HEK293 (cell line): ENCODE data around the gene NAT14.
A peak's percentile ranks its signal among the peaks of the same experiment; 100 is the strongest.

Experiments used
- FEZF1 ChIP-seq: fragments of 450-650 bp; formaldehyde crosslinking; IDR thresholded peaks from 2 replicates; pipeline ENCODE4 v1.5.1; 2016; ENCODE audit warnings: missing biosample characterization, missing genetic modification characterization
- GLI4 ChIP-seq: fragments of 450-650 bp; formaldehyde crosslinking; IDR thresholded peaks from 2 replicates; pipeline ENCODE4 v1.5.1; 2016; ENCODE audit warnings: missing biosample characterization, missing genetic modification characterization
- GLIS1 ChIP-seq: fragments of 450-650 bp; formaldehyde crosslinking; IDR thresholded peaks from 2 replicates; pipeline ENCODE4 v1.5.1; 2016; ENCODE audit warnings: missing biosample characterization, missing genetic modification characterization
- HIC1 ChIP-seq: fragments of 450-650 bp; formaldehyde crosslinking; IDR thresholded peaks from 2 replicates; pipeline ENCODE4 v1.5.1; 2016; ENCODE audit warnings: missing biosample characterization, missing genetic modification characterization
- IKZF3 ChIP-seq: fragments of 450-650 bp; IDR thresholded peaks from 2 replicates; pipeline ENCODE4 v1.5.0; 2018; ENCODE audit warnings: missing biosample characterization, mild to moderate bottlenecking, missing genetic modification characterization, moderate library complexity
- KLF1 ChIP-seq: fragments of 450-650 bp; formaldehyde crosslinking; IDR thresholded peaks from 2 replicates; pipeline ENCODE4 v1.5.1; 2016; ENCODE audit warnings: missing biosample characterization, missing genetic modification characterization
- KLF7 ChIP-seq: fragments of 450-650 bp; formaldehyde crosslinking; IDR thresholded peaks from 2 replicates; pipeline ENCODE4 v1.5.1; 2016; ENCODE audit warnings: missing biosample characterization, missing genetic modification characterization, borderline replicate concordance
- MZF1 ChIP-seq: fragments of 450-650 bp; formaldehyde crosslinking; IDR thresholded peaks from 2 replicates; pipeline ENCODE4 v1.5.1; 2017; ENCODE audit warnings: missing biosample characterization, missing genetic modification characterization, borderline replicate concordance
- PATZ1 ChIP-seq: fragments of 450-650 bp; formaldehyde crosslinking; IDR thresholded peaks from 2 replicates; pipeline ENCODE4 v1.5.1; 2016; ENCODE audit warnings: missing biosample characterization, missing genetic modification characterization
- SETDB1 ChIP-seq: IDR thresholded peaks from one replicate; pipeline ENCODE4 v1.6.1; 2017; ENCODE audit warnings: mild to moderate bottlenecking, low read length, moderate library complexity, mixed read lengths; ENCODE audit not compliant: insufficient read length
- ZBTB26 ChIP-seq: fragments of 450-650 bp; formaldehyde crosslinking; optimal IDR thresholded peaks from 2 replicates; pipeline ENCODE3; 2016; ENCODE audit warnings: missing biosample characterization, mild to moderate bottlenecking, missing genetic modification characterization
- ZNF112 ChIP-seq: fragments of 450-650 bp; formaldehyde crosslinking; IDR thresholded peaks from 2 replicates; pipeline ENCODE4 v1.5.0; 2017; ENCODE audit warnings: missing biosample characterization, missing genetic modification characterization
- ZNF114 ChIP-seq: fragments of 450-650 bp; formaldehyde crosslinking; IDR thresholded peaks from 2 replicates; pipeline ENCODE4 v1.5.0; 2017; ENCODE audit warnings: missing biosample characterization, missing genetic modification characterization
- ZNF132 ChIP-seq: fragments of 450-650 bp; formaldehyde crosslinking; IDR thresholded peaks from 2 replicates; pipeline ENCODE4 v1.5.1; 2017; ENCODE audit warnings: missing biosample characterization, missing genetic modification characterization, borderline replicate concordance
- ZNF157 ChIP-seq: fragments of 450-650 bp; formaldehyde crosslinking; IDR thresholded peaks from 2 replicates; pipeline ENCODE4 v1.5.1; 2016; ENCODE audit warnings: missing biosample characterization, missing genetic modification characterization
- ZNF239 ChIP-seq: fragments of 450-650 bp; formaldehyde crosslinking; IDR thresholded peaks from 2 replicates; pipeline ENCODE4 v1.5.1; 2016; ENCODE audit warnings: missing biosample characterization, missing genetic modification characterization
- ZNF280C ChIP-seq: fragments of 450-650 bp; formaldehyde crosslinking; IDR thresholded peaks from 2 replicates; pipeline ENCODE4 v1.5.1; 2016; ENCODE audit warnings: missing biosample characterization, missing genetic modification characterization
- ZNF292 ChIP-seq: fragments of 450-650 bp; formaldehyde crosslinking; IDR thresholded peaks from 2 replicates; pipeline ENCODE4 v1.5.1; 2016; ENCODE audit warnings: low read depth, missing biosample characterization, missing genetic modification characterization, borderline replicate concordance
- ZNF341 ChIP-seq: fragments of 450-650 bp; formaldehyde crosslinking; IDR thresholded peaks from 2 replicates; pipeline ENCODE4; 2016; ENCODE audit warnings: low read depth, missing biosample characterization, missing genetic modification characterization
- ZNF366 ChIP-seq: fragments of 450-650 bp; formaldehyde crosslinking; conservative IDR thresholded peaks from 2 replicates; pipeline ENCODE4 v1.5.1; 2016; ENCODE audit warnings: missing biosample characterization, missing genetic modification characterization
- ZNF426 ChIP-seq: fragments of 450-650 bp; formaldehyde crosslinking; IDR thresholded peaks from 2 replicates; pipeline ENCODE4 v1.5.1; 2017; ENCODE audit warnings: missing biosample characterization, missing genetic modification characterization, mild to moderate bottlenecking, inconsistent platforms, moderate library complexity
- ZNF514 ChIP-seq: fragments of 450-650 bp; formaldehyde crosslinking; IDR thresholded peaks from 2 replicates; pipeline ENCODE4 v1.5.1; 2016; ENCODE audit warnings: missing biosample characterization, missing genetic modification characterization
- ZNF521 ChIP-seq: fragments of 450-650 bp; formaldehyde crosslinking; IDR thresholded peaks from 2 replicates; pipeline ENCODE4 v1.5.1; 2017; ENCODE audit warnings: missing biosample characterization, mild to moderate bottlenecking, missing genetic modification characterization
- ZNF558 ChIP-seq: fragments of 450-650 bp; formaldehyde crosslinking; IDR thresholded peaks from 2 replicates; pipeline ENCODE4 v1.5.1; 2016; ENCODE audit warnings: missing biosample characterization, missing genetic modification characterization
- ZNF610 ChIP-seq: fragments of 450-650 bp; formaldehyde crosslinking; IDR thresholded peaks from 2 replicates; pipeline ENCODE4 v1.5.1; 2016; ENCODE audit warnings: missing biosample characterization, missing genetic modification characterization, borderline replicate concordance
- ZNF692 ChIP-seq: fragments of 450-650 bp; formaldehyde crosslinking; IDR thresholded peaks from 2 replicates; pipeline ENCODE4 v1.5.1; 2016; ENCODE audit warnings: missing biosample characterization, missing genetic modification characterization
- ZNF707 ChIP-seq: fragments of 450-650 bp; formaldehyde crosslinking; IDR thresholded peaks from 2 replicates; pipeline ENCODE4 v1.5.1; 2016; ENCODE audit warnings: missing biosample characterization, missing genetic modification characterization
- ZNF791 ChIP-seq: fragments of 450-650 bp; formaldehyde crosslinking; IDR thresholded peaks from 2 replicates; pipeline ENCODE4 v1.5.1; 2016; ENCODE audit warnings: missing biosample characterization, missing genetic modification characterization
- ZNF837 ChIP-seq: fragments of 450-650 bp; formaldehyde crosslinking; IDR thresholded peaks from 2 replicates; pipeline ENCODE4 v1.5.1; 2016; ENCODE audit warnings: missing biosample characterization, missing genetic modification characterization
- ZNF843 ChIP-seq: fragments of 450-650 bp; formaldehyde crosslinking; IDR thresholded peaks from 2 replicates; pipeline ENCODE4 v1.5.1; 2016; ENCODE audit warnings: missing biosample characterization, missing genetic modification characterization

The NAT14 gene

GRCh38 chr19:55519451-55520311 is 34.7 kb downstream of the NAT14 start (continued):
- TF ChIP-seq ZNF791 (tag by site-specific recombination) (peak; percentile 54; the same call in 1 of the 2 replicates), ZNF341 (tag by site-specific recombination) (no peak), ZNF521 (tag by site-specific recombination) (no peak), ZNF366 (tag by site-specific recombination) (peak; percentile 88), ZNF114 (peak; percentile 90; the same call in 1 of the 2 replicates), ZNF707 (no peak), KLF1 (no peak; the same call in 1 of the 2 replicates), ZNF610 (tag by site-specific recombination) (no peak), ZNF280C (tag by site-specific recombination) (no peak), GLI4 (tag by site-specific recombination) (no peak; the same call in 1 of the 2 replicates), ZNF558 (tag by site-specific recombination) (peak; percentile 66; the same call in 1 of the 2 replicates), HIC1 (tag by site-specific recombination) (peak; percentile 82), ZNF514 (tag by site-specific recombination) (no peak), SETDB1 (no peak), ZNF692 (tag by site-specific recombination) (peak; percentile 77), ZNF837 (tag by site-specific recombination) (no peak), ZNF843 (tag by site-specific recombination) (peak; percentile 23; the same call in 1 of the 2 replicates), KLF7 (tag by site-specific recombination) (no peak), IKZF3 (tag by site-specific recombination) (no peak), ZNF112 (tag by site-specific recombination) (peak; percentile 64; the same call in 1 of the 2 replicates), FEZF1 (tag by site-specific recombination) (no peak), PATZ1 (tag by site-specific recombination) (0 out of 2 replicates have a peak, but pooled peaks have one; percentile 8), ZNF239 (tag by site-specific recombination) (no peak; the same call in 1 of the 2 replicates), GLIS1 (tag by site-specific recombination) (0 out of 2 replicates have a peak, but pooled peaks have one; percentile 6), MZF1 (tag by site-specific recombination) (no peak), ZNF426 (tag by site-specific recombination) (no peak), ZNF157 (tag by site-specific recombination) (no peak; the same call in 1 of the 2 replicates), ZBTB26 (peak; percentile 25), ZNF132 (tag by site-specific recombination) (no peak), ZNF292 (tag by site-specific recombination) (no peak)
